ENCODE measurements around the gene ELOVL6.

- no peak for TF ChIP-seq EZH2 (IDR thresholded peaks at IDR 0.05; ENCODE audit: low read length, unreplicated experiment)
- TF ChIP-seq EZH2phosphoT487 (IDR thresholded peaks at IDR 0.05; ENCODE audit: borderline replicate concordance, low read length) = no peak
- no peak for TF ChIP-seq CTCF (conservative IDR thresholded peaks at IDR 0.05; ENCODE audit: low read depth, low read length)
Measured at GRCh38 chr4:110188113-110188512, 10.3 kb downstream of the ELOVL6 start.
